ENCODE data around the gene ZNF239. TPM values are rescaled to one million over a fixed set of nuclear protein-coding genes. Genes with fewer than 3 reads are reported as not detected.
"Not testable (repeated sequence)": the region's sequence is repeated elsewhere in the genome, so short reads cannot be mapped to it uniquely, and the experiment has no call there.

ZNF239 gene
- total RNA-seq, result 10 to 100 TPM in 1 of 8 experiments, 1 to 10 TPM in 7; 3.3 to 13.2 (median 6.3) TPM

GRCh38 chr10:43574001-43574892 is at the start of gene ZNF239:
Gene ZNF239 (minus strand): TSS chr10:43574616. CDS start chr10:43558079, 16,537 bp downstream.
- H3K4me1 ChIP-seq (replicated peaks in 1 of 2), result peaks cover 0 to 13% of the 10 kb centered on the region in 2 donors
- ATAC-seq (replicated peaks in 6 of 8), result peak; percentile 90 to 97 (median 96)
- H3K27ac ChIP-seq, result peak within 1 kb of the TSS; percentile 9 to 79
- 0 to 17% (median 4%) methylated on average over 2 to 26 of the region's 78 CpGs; no CpG with 5 or more reads in 2 of the 10 experiments for WGBS, 10 experiments
- in situ Hi-C loops (cut with MboI; ENCODE audit: low pct_unique_long_range_greater_than_20kb in 2 of 9, low sequenced_read_pairs in 9 of 9, unreplicated experiment in 9 of 9), result no loop called here
- H3K4me3 ChIP-seq, result peak within 1 kb of the TSS; percentile 47 to 85 (median 54)

DNA sequence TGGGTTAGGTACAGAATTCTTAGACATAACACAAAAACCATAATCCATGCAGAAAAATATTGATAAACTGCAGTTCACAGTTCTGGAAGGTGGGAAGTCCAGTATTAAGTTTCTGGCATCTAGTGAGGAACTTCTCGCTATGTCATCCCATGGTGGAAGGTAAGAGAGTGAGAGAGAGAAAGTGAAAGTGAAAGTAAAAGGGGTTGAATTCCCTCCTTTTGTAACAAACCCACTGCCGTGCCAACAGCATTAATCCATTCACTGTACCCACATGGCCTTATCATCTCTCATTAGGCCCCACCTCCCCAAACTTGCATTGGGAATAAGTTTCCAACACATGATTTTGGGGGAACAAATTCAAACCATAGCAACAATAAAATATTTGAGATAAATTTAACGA is 48.9 kb upstream of the ZNF239 start:
- in situ Hi-C loops (cut with MboI; ENCODE audit: low pct_unique_long_range_greater_than_20kb in 2 of 9, low sequenced_read_pairs in 9 of 9, unreplicated experiment in 9 of 9), result no loop called here
- WGBS, 10 experiments, result 47 to 94% (median 63%) methylated on average over 2 to 3 of the region's 3 CpGs
- H3K4me1 ChIP-seq (replicated peaks in 1 of 2), result no peaks in the 10 kb centered on the region
- no peak overlapping the region for H3K27ac ChIP-seq
- ATAC-seq (replicated peaks in 6 of 8), result peak in 3 of 8 experiments; percentile 37 to 61 (median 55)
- no peak overlapping the region for H3K4me3 ChIP-seq

GRCh38 chr10:43622038-43622437 is 47.6 kb upstream of the ZNF239 start:
- no peak overlapping the region for H3K4me3 ChIP-seq
- no peaks in the 10 kb centered on the region for H3K4me1 ChIP-seq (replicated peaks in 1 of 2)
- in situ Hi-C loops (cut with MboI; ENCODE audit: low pct_unique_long_range_greater_than_20kb in 2 of 9, low sequenced_read_pairs in 9 of 9, unreplicated experiment in 9 of 9), result no loop called here
- no peak overlapping the region for H3K27ac ChIP-seq
- peak in 3 of 8 experiments; percentile 24 to 85 (median 25) for ATAC-seq (replicated peaks in 6 of 8)
- WGBS, 10 experiments, result 25 to 100% (median 33%) methylated on average over 1 to 2 of the region's 2 CpGs; no CpG with 5 or more reads in 5 of the 10 experiments

- in situ Hi-C loops (cut with MboI; ENCODE audit: low pct_unique_long_range_greater_than_20kb in 2 of 9, low sequenced_read_pairs in 9 of 9, unreplicated experiment in 9 of 9), result no loop called here
- no peaks in the 10 kb centered on the region for H3K4me1 ChIP-seq (replicated peaks in 1 of 2)
- 66 to 100% (median 100%) methylated on average over 1 to 2 of the region's 2 CpGs; no CpG with 5 or more reads in 1 of the 10 experiments for WGBS, 10 experiments
- no peak overlapping the region for H3K4me3 ChIP-seq
- no peak overlapping the region for H3K27ac ChIP-seq
- no peak for ATAC-seq (replicated peaks in 6 of 8)
Measured at GRCh38 chr10:43619368-43619767, 45.0 kb upstream of the ZNF239 start.

DNA sequence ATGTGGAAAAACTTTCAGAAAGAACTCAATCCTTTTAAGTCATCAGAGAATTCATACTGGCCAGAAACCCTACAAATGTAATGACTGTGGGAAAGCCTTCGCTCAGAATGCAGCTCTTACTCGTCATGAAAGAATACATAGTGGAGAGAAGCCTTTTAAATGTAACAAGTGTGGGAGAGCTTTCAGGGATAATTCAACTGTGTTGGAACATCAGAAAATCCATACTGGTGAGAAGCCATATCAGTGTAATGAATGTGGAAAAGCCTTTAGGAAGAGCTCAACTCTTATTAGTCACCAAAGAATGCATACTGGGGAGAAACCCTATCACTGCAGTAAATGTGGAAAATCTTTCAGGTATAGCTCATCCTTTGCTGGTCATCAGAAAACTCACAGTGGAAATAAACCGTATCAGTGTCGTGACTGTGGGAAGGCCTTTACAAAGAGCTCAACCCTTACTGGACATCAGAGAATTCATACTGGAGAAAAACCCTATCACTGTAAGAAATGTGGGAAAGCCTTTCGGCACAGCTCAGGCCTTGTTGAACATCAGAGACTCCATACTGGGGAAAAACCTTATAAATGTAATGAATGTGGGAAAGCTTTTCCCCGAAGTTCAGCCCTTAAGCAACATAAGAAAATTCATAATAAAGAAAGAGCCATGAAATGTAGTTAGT is 42.4 kb upstream of the ZNF239 start:
- in situ Hi-C loops (cut with MboI; ENCODE audit: low pct_unique_long_range_greater_than_20kb in 2 of 9, low sequenced_read_pairs in 9 of 9, unreplicated experiment in 9 of 9), result no loop called here
- no peak overlapping the region for H3K4me3 ChIP-seq
- no peak for ATAC-seq (replicated peaks in 6 of 8)
- H3K4me1 ChIP-seq (replicated peaks in 1 of 2), result no peaks in the 10 kb centered on the region
- H3K27ac ChIP-seq, result no peak overlapping the region
- WGBS, 10 experiments, result 58 to 100% (median 84%) methylated on average over 2 to 6 of the region's 6 CpGs; no CpG with 5 or more reads in 1 of the 10 experiments

- Histone ChIP-seq H3K27ac (no peak overlapping the region), H3K4me1 (replicated peaks in 1 of 2) (peaks cover 8 to 11% of the 10 kb centered on the region in 2 donors), H3K4me3 (no peak overlapping the region)
- ATAC-seq (replicated peaks in 6 of 8), result no peak
- in situ Hi-C loops (cut with MboI; ENCODE audit: low pct_unique_long_range_greater_than_20kb in 2 of 9, low sequenced_read_pairs in 9 of 9, unreplicated experiment in 9 of 9), result no loop called here
Measured at GRCh38 chr10:43610636-43611035, 36.2 kb upstream of the ZNF239 start.

- Histone ChIP-seq H3K4me3 (peak overlapping the region; percentile 82 to 95 (median 87)), H3K4me1 (replicated peaks in 1 of 2) (peaks cover 8 to 11% of the 10 kb centered on the region in 2 donors), H3K27ac (no peak overlapping the region)
- ATAC-seq (replicated peaks in 6 of 8), result no peak
- in situ Hi-C loops (cut with MboI; ENCODE audit: low pct_unique_long_range_greater_than_20kb in 2 of 9, low sequenced_read_pairs in 9 of 9, unreplicated experiment in 9 of 9), result no loop called here
- 48 to 100% (median 67%) methylated on average over 1 to 10 of the region's 10 CpGs; no CpG with 5 or more reads in 1 of the 10 experiments for WGBS, 10 experiments
Measured at GRCh38 chr10:43607199-43607573, 32.8 kb upstream of the ZNF239 start.

DNA sequence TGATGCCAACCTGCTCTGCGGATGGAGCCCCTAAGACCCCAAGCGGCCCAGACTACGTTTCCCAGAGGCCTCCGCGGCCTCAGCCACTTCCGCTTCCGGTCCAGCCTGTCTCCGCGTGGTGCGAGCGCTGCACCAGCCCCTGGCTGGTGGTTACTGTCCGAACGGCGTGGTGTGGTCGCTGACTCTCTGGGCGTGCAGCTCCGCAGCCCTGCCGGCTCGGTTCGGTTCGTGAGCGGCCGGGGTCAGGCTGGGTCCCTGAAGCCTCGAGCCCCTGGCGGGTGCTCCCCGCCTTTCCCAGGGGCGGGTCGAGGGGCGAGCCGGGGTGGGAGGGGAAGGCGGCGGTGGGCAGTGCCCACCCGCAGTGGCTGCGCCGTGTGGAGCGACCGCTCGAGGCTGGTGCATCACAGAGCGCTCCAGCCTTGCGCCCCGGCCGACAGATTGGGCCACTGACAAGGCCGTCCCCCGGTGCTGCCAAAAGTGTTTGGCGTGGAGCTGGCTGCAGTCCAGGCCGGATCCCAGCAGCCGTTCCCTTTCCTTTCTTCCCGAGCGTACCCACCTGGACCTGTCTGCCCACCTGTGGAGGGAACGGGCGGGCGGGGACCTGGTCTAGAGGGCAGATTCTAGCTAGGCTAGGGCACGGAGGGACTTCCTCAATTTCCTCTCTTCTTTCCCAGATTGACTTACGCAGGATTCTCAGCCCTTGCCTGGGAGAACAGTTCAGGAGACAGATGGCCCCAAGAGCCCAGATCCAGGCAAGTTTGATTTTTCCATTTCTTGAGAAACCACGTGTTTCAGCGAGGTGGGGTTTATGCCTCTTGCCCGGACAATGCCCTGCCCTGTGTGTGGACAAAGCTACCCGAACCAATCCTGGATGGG is 32.1 kb upstream of the ZNF239 start, which contains the start of gene ZNF485:
ZNF485 (plus strand) TSS at position 116 of the 876 bp plus-strand sequence; CDS start at position 729, 613 bp downstream.
- 0 to 60% (median 3%) methylated on average over 1 to 11 of the region's 58 CpGs; no CpG with 5 or more reads in 6 of the 10 experiments for WGBS, 10 experiments
- in situ Hi-C loops (cut with MboI; ENCODE audit: low pct_unique_long_range_greater_than_20kb in 2 of 9, low sequenced_read_pairs in 9 of 9, unreplicated experiment in 9 of 9), result no loop called here
- Histone ChIP-seq H3K4me1 (replicated peaks in 1 of 2) (peaks cover 8 to 11% of the 10 kb centered on the region in 2 donors), H3K27ac (peak within 1 kb of the TSS; percentile 48 to 59), H3K4me3 (peak within 1 kb of the TSS; percentile 82 to 95 (median 87))
- ATAC-seq (replicated peaks in 6 of 8), result peak; percentile 98 to 100 (median 99)

DNA sequence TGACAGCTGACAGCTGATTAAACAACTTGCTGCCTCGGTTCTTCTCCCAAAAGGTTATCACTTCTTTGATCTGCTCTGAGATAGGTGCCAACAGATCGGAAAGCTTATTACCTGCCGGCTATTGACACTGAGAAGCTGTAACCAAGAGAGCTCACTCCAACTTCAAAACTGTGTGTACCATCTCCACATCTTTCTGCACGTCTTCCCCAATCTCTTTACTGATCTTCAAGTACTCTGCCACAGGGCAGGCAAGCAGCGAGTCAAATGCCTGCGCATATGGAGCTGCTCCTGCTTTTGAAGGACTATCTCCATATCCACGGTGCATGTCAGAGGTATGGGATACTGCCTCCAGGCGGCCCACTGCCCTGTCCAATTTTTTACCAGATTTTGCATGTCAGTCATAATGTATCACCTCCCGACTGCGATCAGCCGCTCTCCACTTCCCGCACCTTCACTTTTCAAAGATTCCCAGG is 31.5 kb upstream of the ZNF239 start:
- Histone ChIP-seq H3K4me3 (peak overlapping the region; percentile 82 to 95 (median 87)), H3K4me1 (replicated peaks in 1 of 2) (peaks cover 8 to 11% of the 10 kb centered on the region in 2 donors), H3K27ac (no peak overlapping the region)
- ATAC-seq (replicated peaks in 6 of 8), result peak; percentile 19 to 47 (median 42)
- in situ Hi-C loops (cut with MboI; ENCODE audit: low pct_unique_long_range_greater_than_20kb in 2 of 9, low sequenced_read_pairs in 9 of 9, unreplicated experiment in 9 of 9), result no loop called here
- 0 to 95% (median 43%) methylated on average over 1 to 10 of the region's 12 CpGs; no CpG with 5 or more reads in 3 of the 10 experiments for WGBS, 10 experiments

GRCh38 chr10:43601576-43601975 is 27.2 kb upstream of the ZNF239 start:
- 0 to 83% (median 53%) methylated on average over 1 to 4 of the region's 6 CpGs; no CpG with 5 or more reads in 4 of the 10 experiments for WGBS, 10 experiments
- H3K27ac ChIP-seq; ATAC-seq (replicated peaks in 6 of 8); H3K4me1 ChIP-seq (replicated peaks in 1 of 2); in situ Hi-C loops (cut with MboI; ENCODE audit: low pct_unique_long_range_greater_than_20kb in 2 of 9, low sequenced_read_pairs in 9 of 9, unreplicated experiment in 9 of 9); H3K4me3 ChIP-seq: not testable (repeated sequence)

- peaks cover 0 to 11% of the 10 kb centered on the region in 2 donors for H3K4me1 ChIP-seq (replicated peaks in 1 of 2)
- H3K27ac ChIP-seq, result no peak overlapping the region
- no peak for ATAC-seq (replicated peaks in 6 of 8)
- WGBS, 10 experiments, result 0 to 85% (median 68%) methylated on average over 1 to 2 of the region's 2 CpGs; no CpG with 5 or more reads in 2 of the 10 experiments
- in situ Hi-C loops (cut with MboI; ENCODE audit: low pct_unique_long_range_greater_than_20kb in 2 of 9, low sequenced_read_pairs in 9 of 9, unreplicated experiment in 9 of 9), result no loop called here
- no peak overlapping the region for H3K4me3 ChIP-seq
Measured at GRCh38 chr10:43599333-43599732, 24.9 kb upstream of the ZNF239 start.

DNA sequence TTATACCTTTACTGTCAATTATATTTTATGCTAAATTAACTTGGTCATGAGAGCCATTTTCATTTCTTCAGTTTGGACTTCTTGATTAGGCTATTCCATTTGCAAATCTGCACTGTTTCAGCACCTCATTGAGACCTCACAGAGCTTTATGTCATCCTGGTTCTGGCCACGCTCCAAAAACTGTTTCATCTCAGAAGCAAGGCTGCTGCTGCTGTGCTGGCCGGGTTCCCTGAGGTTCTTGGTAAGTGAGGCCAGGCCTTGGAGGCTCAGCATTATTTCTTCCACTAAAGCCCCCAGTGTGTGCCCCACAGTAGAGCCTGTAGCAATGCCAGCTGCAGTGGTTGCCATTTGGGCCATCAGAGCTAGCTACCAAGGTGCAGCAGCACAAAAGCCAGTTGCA is 24.0 kb upstream of the ZNF239 start:
- Histone ChIP-seq H3K27ac (no peak overlapping the region), H3K4me1 (replicated peaks in 1 of 2) (peaks cover 0 to 11% of the 10 kb centered on the region in 2 donors), H3K4me3 (no peak overlapping the region)
- in situ Hi-C loops (cut with MboI; ENCODE audit: low pct_unique_long_range_greater_than_20kb in 2 of 9, low sequenced_read_pairs in 9 of 9, unreplicated experiment in 9 of 9), result no loop called here
- ATAC-seq (replicated peaks in 6 of 8), result no peak
- WGBS, 10 experiments, result 8 to 100% (median 71%) methylated on average over 1 to 2 of the region's 2 CpGs; no CpG with 5 or more reads in 5 of the 10 experiments

Data from motor neuron (in vitro differentiated cells).